HEK293 (cell line): ENCODE data around the gene PROB1.

Experiments used
- CTCF ChIA-PET: fragments of 350-600 bp; formaldehyde crosslinking; extraction: SDS; loops from one replicate; lab custom pipeline; 2021; ENCODE audit warnings: antibody characterized with exemption; lab: Yijun Ruan, JAX
- POLR2A ChIA-PET: fragments of 300-600 bp; formaldehyde crosslinking; extraction: SDS; loops from one replicate; lab custom pipeline; 2020; ENCODE audit warnings: antibody characterized with exemption, inconsistent platforms; lab: Yijun Ruan, JAX
- H3K27ac ChIP-seq: fragments of 200-500 bp; sonication (Bioruptor generic); 2 replicates; pipeline ENCODE4 v1.5.1; 2014; ENCODE audit warnings: low read depth, low read length, control low read depth, inconsistent platforms; ENCODE audit errors: extremely low read depth
- H3K36me3 ChIP-seq, 2 experiments: fragments of 200-500 bp in 1 of 2; sonication (Bioruptor generic) in 1 of 2; 1 replicate in 1 of 2; 2 replicates in 1 of 2; pipeline ENCODE4 v1.5.1; 2014 to 2017; ENCODE audit warnings: inconsistent platforms in 2 of 2, low read length in 2 of 2; ENCODE audit not compliant: control insufficient read depth in 2 of 2, insufficient read depth in 1 of 2
- H3K4me1 ChIP-seq: fragments of 200-500 bp; sonication (Bioruptor generic); 2 replicates; pipeline ENCODE4 v1.5.1; 2014; ENCODE audit warnings: mild to moderate bottlenecking, low read length, inconsistent platforms; ENCODE audit not compliant: control insufficient read depth, insufficient read depth
- H3K4me3 ChIP-seq: 2 replicates; pipeline ENCODE4 v1.5.1; 2011; ENCODE audit warnings: low read depth, mild to moderate bottlenecking, control low read depth, low read length, moderate library complexity
- H3K9me3 ChIP-seq: fragments of 200-500 bp; sonication (Bioruptor generic); 2 replicates; pipeline ENCODE4 v1.5.1; 2014; ENCODE audit warnings: low read depth, low read length, inconsistent platforms; ENCODE audit not compliant: control insufficient read depth, insufficient read depth
- CTCF ChIP-seq: fragments of 450-650 bp; formaldehyde crosslinking; IDR thresholded peaks from 2 replicates; pipeline ENCODE4 v1.5.1; 2016; ENCODE audit warnings: missing biosample characterization, missing genetic modification characterization
- HOXC10 ChIP-seq: sonication (generic); formaldehyde crosslinking; IDR thresholded peaks from 2 replicates; pipeline ENCODE4 v1.8.1; 2023; ENCODE audit warnings: mild to moderate bottlenecking, missing genetic modification reagents
- ZNF121 ChIP-seq: fragments of 450-650 bp; formaldehyde crosslinking; IDR thresholded peaks from 2 replicates; pipeline ENCODE4 v1.5.1; 2016; ENCODE audit warnings: missing biosample characterization, missing genetic modification characterization
- ZNF473 ChIP-seq: fragments of 450-650 bp; formaldehyde crosslinking; IDR thresholded peaks from 2 replicates; pipeline ENCODE4 v1.5.1; 2017; ENCODE audit warnings: missing biosample characterization, missing genetic modification characterization
- ZNF501 ChIP-seq: fragments of 450-650 bp; formaldehyde crosslinking; IDR thresholded peaks from 2 replicates; pipeline ENCODE4 v1.5.1; 2016; ENCODE audit warnings: missing biosample characterization, missing genetic modification characterization
- ZNF623 ChIP-seq: fragments of 450-650 bp; formaldehyde crosslinking; IDR thresholded peaks from 2 replicates; pipeline ENCODE4 v1.5.1; 2016; ENCODE audit warnings: missing biosample characterization, missing genetic modification characterization
- ZNF791 ChIP-seq: fragments of 450-650 bp; formaldehyde crosslinking; IDR thresholded peaks from 2 replicates; pipeline ENCODE4 v1.5.1; 2016; ENCODE audit warnings: missing biosample characterization, missing genetic modification characterization
- ZSCAN30 ChIP-seq: fragments of 450-650 bp; IDR thresholded peaks from 2 replicates; pipeline ENCODE4 v1.5.1; 2018; ENCODE audit warnings: missing biosample characterization, mild to moderate bottlenecking, missing genetic modification characterization, moderate library complexity
- TF ChIP-seq, protein P1 (sequence below): fragments of 450-650 bp; formaldehyde crosslinking; IDR thresholded peaks from 2 replicates; pipeline ENCODE4 v1.5.1; 2016; ENCODE audit warnings: missing biosample characterization, missing genetic modification characterization
- TF ChIP-seq, protein P2 (sequence below): fragments of 450-650 bp; formaldehyde crosslinking; IDR thresholded peaks from 2 replicates; pipeline ENCODE4 v1.5.1; 2016; ENCODE audit warnings: missing biosample characterization, missing genetic modification characterization
- TF ChIP-seq, protein P3 (sequence below): fragments of 450-650 bp; IDR thresholded peaks from 2 replicates; pipeline ENCODE4 v1.5.1; 2018; ENCODE audit warnings: missing biosample characterization, mild to moderate bottlenecking, missing genetic modification characterization
- TF ChIP-seq, protein P4 (sequence below): fragments of 450-650 bp; formaldehyde crosslinking; IDR thresholded peaks from 2 replicates; pipeline ENCODE4 v1.5.1; 2016; ENCODE audit warnings: missing biosample characterization, missing genetic modification characterization
- TF ChIP-seq, protein P5 (sequence below): fragments of 450-650 bp; formaldehyde crosslinking; IDR thresholded peaks from 2 replicates; pipeline ENCODE4 v1.5.1; 2017; ENCODE audit warnings: missing biosample characterization, missing genetic modification characterization

PROB1 gene

DNA sequence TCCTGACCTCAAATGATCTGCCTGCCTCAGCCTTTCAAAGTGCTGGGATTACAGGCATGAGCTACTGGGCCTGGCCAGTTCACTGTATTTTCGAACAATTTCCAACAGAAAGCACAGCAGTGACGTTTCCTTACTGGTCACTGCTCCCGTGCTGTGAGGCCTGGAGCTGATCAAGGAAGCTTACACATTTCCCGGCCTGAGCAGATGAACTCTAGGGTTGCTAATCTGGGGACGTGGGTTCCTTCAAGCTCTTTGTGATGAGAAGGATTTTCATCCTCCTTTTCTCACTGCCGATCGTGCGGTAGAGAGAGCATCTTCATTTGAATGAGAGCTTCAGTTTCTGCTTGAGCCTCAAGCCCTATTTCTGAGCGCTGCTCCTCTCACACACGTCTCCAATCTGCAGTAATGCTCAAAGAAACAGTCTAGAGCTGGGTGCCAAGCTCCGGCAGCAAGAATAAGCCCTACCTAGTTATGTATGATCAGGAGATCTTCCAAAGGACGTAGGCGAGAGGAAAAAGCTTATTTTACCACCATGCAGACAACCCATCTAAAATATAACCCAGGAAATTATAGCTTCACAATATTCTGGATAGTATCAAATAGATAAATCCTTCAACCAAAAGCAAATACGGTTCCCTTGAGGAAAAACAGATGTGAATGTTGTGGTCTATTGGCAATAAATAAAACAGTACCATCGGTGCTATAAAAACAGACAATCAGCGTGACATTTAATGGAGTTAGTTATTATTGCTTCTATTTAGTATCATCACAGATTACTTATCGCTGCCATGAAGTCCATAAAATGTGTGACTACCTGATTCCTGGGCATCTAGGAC, 16.3 kb upstream of the PROB1 start:
- ChIA-PET POLR2A (no interaction called here), CTCF (interaction anchor here (0.6 to 3.1 kb wide), 6 partner anchors 8 to 160 kb away, joined by 3 to 19 read pairs (median 5); partner anchors contain the start of gene SPATA24)
- no peaks in the 10 kb centered on the region for H3K9me3 ChIP-seq
- TF ChIP-seq, protein P1, sequence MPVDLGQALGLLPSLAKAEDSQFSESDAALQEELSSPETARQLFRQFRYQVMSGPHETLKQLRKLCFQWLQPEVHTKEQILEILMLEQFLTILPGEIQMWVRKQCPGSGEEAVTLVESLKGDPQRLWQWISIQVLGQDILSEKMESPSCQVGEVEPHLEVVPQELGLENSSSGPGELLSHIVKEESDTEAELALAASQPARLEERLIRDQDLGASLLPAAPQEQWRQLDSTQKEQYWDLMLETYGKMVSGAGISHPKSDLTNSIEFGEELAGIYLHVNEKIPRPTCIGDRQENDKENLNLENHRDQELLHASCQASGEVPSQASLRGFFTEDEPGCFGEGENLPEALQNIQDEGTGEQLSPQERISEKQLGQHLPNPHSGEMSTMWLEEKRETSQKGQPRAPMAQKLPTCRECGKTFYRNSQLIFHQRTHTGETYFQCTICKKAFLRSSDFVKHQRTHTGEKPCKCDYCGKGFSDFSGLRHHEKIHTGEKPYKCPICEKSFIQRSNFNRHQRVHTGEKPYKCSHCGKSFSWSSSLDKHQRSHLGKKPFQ (tag by site-specific recombination), result no peak
- no peak for TF ChIP-seq ZNF623
- TF ChIP-seq, protein P2, sequence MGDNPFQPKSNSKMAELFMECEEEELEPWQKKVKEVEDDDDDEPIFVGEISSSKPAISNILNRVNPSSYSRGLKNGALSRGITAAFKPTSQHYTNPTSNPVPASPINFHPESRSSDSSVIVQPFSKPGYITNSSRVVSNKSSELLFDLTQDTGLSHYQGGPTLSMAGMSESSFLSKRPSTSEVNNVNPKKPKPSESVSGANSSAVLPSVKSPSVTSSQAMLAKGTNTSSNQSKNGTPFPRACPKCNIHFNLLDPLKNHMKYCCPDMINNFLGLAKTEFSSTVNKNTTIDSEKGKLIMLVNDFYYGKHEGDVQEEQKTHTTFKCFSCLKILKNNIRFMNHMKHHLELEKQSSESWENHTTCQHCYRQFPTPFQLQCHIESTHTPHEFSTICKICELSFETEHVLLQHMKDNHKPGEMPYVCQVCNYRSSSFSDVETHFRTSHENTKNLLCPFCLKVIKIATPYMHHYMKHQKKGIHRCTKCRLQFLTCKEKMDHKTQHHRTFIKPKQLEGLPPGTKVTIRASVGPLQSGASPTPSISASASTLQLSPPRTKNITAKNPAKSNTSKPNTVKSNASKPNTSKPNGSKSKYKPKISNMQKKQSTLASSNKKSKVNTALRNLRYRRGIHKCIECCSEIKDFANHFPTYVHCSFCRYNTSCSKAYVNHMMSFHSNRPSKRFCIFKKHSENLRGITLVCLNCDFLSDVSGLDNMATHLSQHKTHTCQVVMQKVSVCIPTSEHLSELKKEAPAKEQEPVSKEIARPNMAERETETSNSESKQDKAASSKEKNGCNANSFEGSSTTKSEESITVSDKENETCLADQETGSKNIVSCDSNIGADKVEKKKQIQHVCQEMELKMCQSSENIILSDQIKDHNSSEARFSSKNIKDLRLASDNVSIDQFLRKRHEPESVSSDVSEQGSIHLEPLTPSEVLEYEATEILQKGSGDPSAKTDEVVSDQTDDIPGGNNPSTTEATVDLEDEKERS (tag by site-specific recombination), result no peak
- no peak for TF ChIP-seq HOXC10 (CRISPR knock-in tag)
- no peak for TF ChIP-seq ZNF473 (tag by site-specific recombination)
- TF ChIP-seq, protein P3, sequence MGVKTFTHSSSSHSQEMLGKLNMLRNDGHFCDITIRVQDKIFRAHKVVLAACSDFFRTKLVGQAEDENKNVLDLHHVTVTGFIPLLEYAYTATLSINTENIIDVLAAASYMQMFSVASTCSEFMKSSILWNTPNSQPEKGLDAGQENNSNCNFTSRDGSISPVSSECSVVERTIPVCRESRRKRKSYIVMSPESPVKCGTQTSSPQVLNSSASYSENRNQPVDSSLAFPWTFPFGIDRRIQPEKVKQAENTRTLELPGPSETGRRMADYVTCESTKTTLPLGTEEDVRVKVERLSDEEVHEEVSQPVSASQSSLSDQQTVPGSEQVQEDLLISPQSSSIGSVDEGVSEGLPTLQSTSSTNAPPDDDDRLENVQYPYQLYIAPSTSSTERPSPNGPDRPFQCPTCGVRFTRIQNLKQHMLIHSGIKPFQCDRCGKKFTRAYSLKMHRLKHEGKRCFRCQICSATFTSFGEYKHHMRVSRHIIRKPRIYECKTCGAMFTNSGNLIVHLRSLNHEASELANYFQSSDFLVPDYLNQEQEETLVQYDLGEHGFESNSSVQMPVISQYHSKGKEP, result no peak
- no peak for TF ChIP-seq CTCF (tag by site-specific recombination)
- no peak for TF ChIP-seq ZNF791 (tag by site-specific recombination)
- TF ChIP-seq ZNF121, result no peak
- TF ChIP-seq, protein P4, sequence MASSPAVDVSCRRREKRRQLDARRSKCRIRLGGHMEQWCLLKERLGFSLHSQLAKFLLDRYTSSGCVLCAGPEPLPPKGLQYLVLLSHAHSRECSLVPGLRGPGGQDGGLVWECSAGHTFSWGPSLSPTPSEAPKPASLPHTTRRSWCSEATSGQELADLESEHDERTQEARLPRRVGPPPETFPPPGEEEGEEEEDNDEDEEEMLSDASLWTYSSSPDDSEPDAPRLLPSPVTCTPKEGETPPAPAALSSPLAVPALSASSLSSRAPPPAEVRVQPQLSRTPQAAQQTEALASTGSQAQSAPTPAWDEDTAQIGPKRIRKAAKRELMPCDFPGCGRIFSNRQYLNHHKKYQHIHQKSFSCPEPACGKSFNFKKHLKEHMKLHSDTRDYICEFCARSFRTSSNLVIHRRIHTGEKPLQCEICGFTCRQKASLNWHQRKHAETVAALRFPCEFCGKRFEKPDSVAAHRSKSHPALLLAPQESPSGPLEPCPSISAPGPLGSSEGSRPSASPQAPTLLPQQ (tag by site-specific recombination), result no peak
- TF ChIP-seq ZSCAN30 (tag by site-specific recombination), result no peak
- TF ChIP-seq ZNF501 (tag by site-specific recombination), result no peak
- TF ChIP-seq, protein P5, sequence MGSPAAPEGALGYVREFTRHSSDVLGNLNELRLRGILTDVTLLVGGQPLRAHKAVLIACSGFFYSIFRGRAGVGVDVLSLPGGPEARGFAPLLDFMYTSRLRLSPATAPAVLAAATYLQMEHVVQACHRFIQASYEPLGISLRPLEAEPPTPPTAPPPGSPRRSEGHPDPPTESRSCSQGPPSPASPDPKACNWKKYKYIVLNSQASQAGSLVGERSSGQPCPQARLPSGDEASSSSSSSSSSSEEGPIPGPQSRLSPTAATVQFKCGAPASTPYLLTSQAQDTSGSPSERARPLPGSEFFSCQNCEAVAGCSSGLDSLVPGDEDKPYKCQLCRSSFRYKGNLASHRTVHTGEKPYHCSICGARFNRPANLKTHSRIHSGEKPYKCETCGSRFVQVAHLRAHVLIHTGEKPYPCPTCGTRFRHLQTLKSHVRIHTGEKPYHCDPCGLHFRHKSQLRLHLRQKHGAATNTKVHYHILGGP (tag by site-specific recombination), result no peak
- peaks cover 0 to 36% of the 10 kb centered on the region in 2 experiments for H3K36me3 ChIP-seq
- H3K27ac ChIP-seq, result no peak overlapping the region
- no peaks in the 10 kb centered on the region for H3K4me1 ChIP-seq
- no peak overlapping the region for H3K4me3 ChIP-seq
